ENCODE results near the gene LRRC15. TPM values are rescaled to one million over a fixed set of nuclear protein-coding genes. Genes with fewer than 3 reads are reported as not detected.

LRRC15 gene
- total and polyA plus RNA-seq, 2 donors (not counting 3 experiments of a cell fraction or from before 2014, with no cell fraction given), result not detected

DNA sequence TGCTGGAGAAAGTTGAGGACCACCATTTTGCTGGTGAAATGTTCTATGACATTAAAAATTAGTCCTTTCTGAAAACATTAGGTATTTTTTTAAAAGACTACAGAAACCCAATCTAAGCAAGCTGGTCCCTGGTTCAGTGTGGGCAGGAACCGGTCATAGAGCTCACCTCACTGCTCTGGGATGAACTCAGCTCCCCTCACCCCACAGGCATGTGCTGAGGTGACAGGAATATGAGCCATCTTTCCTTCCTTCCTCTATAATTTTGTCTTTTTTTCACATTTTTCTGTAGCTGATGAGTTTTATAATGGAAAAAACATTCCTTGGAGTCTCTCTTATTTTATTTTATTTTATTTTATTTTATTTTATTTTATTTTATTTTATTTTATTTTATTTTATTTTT, 8.2 kb upstream of the LRRC15 start:
- CTCF ChIA-PET, result interaction anchor here (0.6 to 1.3 kb wide), 3 partner anchors 8 to 44 kb away, joined by 3 read pairs; no protein-coding TSS in a partner anchor
- POLR2A ChIA-PET, result no interaction called here

DNA sequence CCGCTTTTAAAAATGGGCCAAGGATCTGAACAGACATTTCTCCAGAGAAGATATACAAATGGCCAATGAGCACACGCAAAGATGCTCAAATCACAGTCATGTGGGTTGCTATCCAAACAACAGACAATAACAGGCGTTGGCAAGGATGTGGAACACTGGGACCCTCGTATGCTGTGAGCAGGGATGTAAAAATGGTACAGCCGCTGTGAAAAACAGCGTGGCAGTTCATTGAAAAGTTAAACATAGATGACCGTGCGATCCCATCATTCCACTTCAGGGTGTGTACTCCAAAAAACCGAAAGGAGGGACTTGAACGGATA, 6.7 kb upstream of the LRRC15 start:
- DNase-seq (ENCODE audit: low read depth, low spot score) (no peak), FAIRE-seq (no peak)
- Histone ChIP-seq H3K27me3 (ENCODE audit: control insufficient read depth in 2 of 2, insufficient read depth in 2 of 2, low read length in 2 of 2) (peaks cover 0 to 5% of the 10 kb centered on the region in 2 experiments), H4K20me1 (replicated peaks; ENCODE audit: control insufficient read depth, extremely low read depth, insufficient read depth, low read length) (no peaks in the 10 kb centered on the region), H3K4me2 (ENCODE audit: insufficient read depth, low read length) (no peak overlapping the region), H2AFZ (ENCODE audit: low read depth, low read length) (peak overlapping the region; percentile 74), H3K36me3 (ENCODE audit: control insufficient read depth in 2 of 2, extremely low read depth in 1 of 2, insufficient read depth in 2 of 2, low read length in 2 of 2) (no peaks in the 10 kb centered on the region), H3K27ac (ENCODE audit: insufficient read depth, low read depth, low read length) (no peak overlapping the region), H3K4me3 (replicated peaks in 1 of 3; ENCODE audit: insufficient read depth in 1 of 3, low read depth in 1 of 3, low read length in 3 of 3) (no peak overlapping the region), H3K9ac (replicated peaks; ENCODE audit: extremely low read depth, insufficient read depth, low read length) (no peak overlapping the region), H3K4me1 (ENCODE audit: control insufficient read depth, extremely low read depth, insufficient read depth, low read length) (peaks cover 13% of the 10 kb centered on the region), H3K9me1 (replicated peaks; ENCODE audit: control insufficient read depth, extremely low read depth, insufficient read depth, low read length) (no peaks in the 10 kb centered on the region), H3K9me3 (replicated peaks; ENCODE audit: control insufficient read depth, insufficient read depth, low read length) (no peaks in the 10 kb centered on the region), H3K79me2 (ENCODE audit: control insufficient read depth, insufficient read depth, low read length) (no peaks in the 10 kb centered on the region)
- CTCF ChIA-PET, result interaction anchor here (1.6 kb wide), 1 partner anchor 32 kb away, joined by 15 read pairs; no protein-coding TSS in a partner anchor
- no TSS peak for BruUV-seq (replicated peaks)
- dilution Hi-C loops (cut with MboI; ENCODE audit: extremely low pct_ligation_motif_present, low sequenced_read_pairs) (no loop called here), intact Hi-C loops (cut with micrococcal nuclease) (no loop called here)
- no peak for TF ChIP-seq POLR2AphosphoS5 (IDR thresholded peaks at IDR 0.05; ENCODE audit: insufficient read depth, low read depth, low read length)
- no peak for TF ChIP-seq EZH2 (IDR thresholded peaks at IDR 0.05; ENCODE audit: borderline replicate concordance, low read depth, low read length, severe bottlenecking)
- TF ChIP-seq FOS (IDR thresholded peaks at IDR 0.05; ENCODE audit: borderline replicate concordance, insufficient read depth, low read length), result no peak
- TF ChIP-seq GATA2 (IDR thresholded peaks at IDR 0.05; ENCODE audit: insufficient read depth, insufficient read length, low read depth, low read length), result no peak
- TF ChIP-seq CTCF (IDR thresholded peaks at IDR 0.05; ENCODE audit: extremely low read depth in 1 of 2, insufficient read depth in 1 of 2, low read depth in 1 of 2, low read length in 2 of 2), result no peak
- TF ChIP-seq, protein P1, sequence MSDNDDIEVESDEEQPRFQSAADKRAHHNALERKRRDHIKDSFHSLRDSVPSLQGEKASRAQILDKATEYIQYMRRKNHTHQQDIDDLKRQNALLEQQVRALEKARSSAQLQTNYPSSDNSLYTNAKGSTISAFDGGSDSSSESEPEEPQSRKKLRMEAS (IDR thresholded peaks at IDR 0.05; ENCODE audit: insufficient read depth, insufficient read length), result no peak
- no peak for TF ChIP-seq MYC (IDR thresholded peaks at IDR 0.05; ENCODE audit: low read depth, low read length)
- TF ChIP-seq JUN (IDR thresholded peaks at IDR 0.05; ENCODE audit: borderline replicate concordance, insufficient read depth, insufficient read length, low read depth), result no peak
- POLR2A ChIA-PET, result no interaction called here

More for the DNA sequence above, 8.2 kb upstream of the LRRC15 start:
- FAIRE-seq (peak; percentile 58), DNase-seq (ENCODE audit: low read depth, low spot score) (no peak)
- H3K9me1 ChIP-seq (replicated peaks; ENCODE audit: control insufficient read depth, extremely low read depth, insufficient read depth, low read length), result no peaks in the 10 kb centered on the region
- H3K27ac ChIP-seq (ENCODE audit: insufficient read depth, low read depth, low read length), result no peak overlapping the region
- no TSS peak for BruUV-seq (replicated peaks)
- no peaks in the 10 kb centered on the region for H4K20me1 ChIP-seq (replicated peaks; ENCODE audit: control insufficient read depth, extremely low read depth, insufficient read depth, low read length)
- no peak overlapping the region for H3K4me3 ChIP-seq (replicated peaks in 1 of 3; ENCODE audit: insufficient read depth in 1 of 3, low read depth in 1 of 3, low read length in 3 of 3)
- H2AFZ ChIP-seq (ENCODE audit: low read depth, low read length), result no peak overlapping the region
- peak overlapping the region; percentile 10 for H3K4me2 ChIP-seq (ENCODE audit: insufficient read depth, low read length)
- peaks cover 0 to 5% of the 10 kb centered on the region in 2 experiments for H3K27me3 ChIP-seq (ENCODE audit: control insufficient read depth in 2 of 2, insufficient read depth in 2 of 2, low read length in 2 of 2)
- H3K36me3 ChIP-seq (ENCODE audit: control insufficient read depth in 2 of 2, extremely low read depth in 1 of 2, insufficient read depth in 2 of 2, low read length in 2 of 2), result no peaks in the 10 kb centered on the region
- no peaks in the 10 kb centered on the region for H3K9me3 ChIP-seq (replicated peaks; ENCODE audit: control insufficient read depth, insufficient read depth, low read length)
- dilution Hi-C loops (cut with MboI; ENCODE audit: extremely low pct_ligation_motif_present, low sequenced_read_pairs) (no loop called here), intact Hi-C loops (cut with micrococcal nuclease) (no loop called here)
- H3K9ac ChIP-seq (replicated peaks; ENCODE audit: extremely low read depth, insufficient read depth, low read length), result no peak overlapping the region
- H3K79me2 ChIP-seq (ENCODE audit: control insufficient read depth, insufficient read depth, low read length), result no peaks in the 10 kb centered on the region
- H3K4me1 ChIP-seq (ENCODE audit: control insufficient read depth, extremely low read depth, insufficient read depth, low read length), result peaks cover 13% of the 10 kb centered on the region
- TF ChIP-seq FOS (IDR thresholded peaks at IDR 0.05; ENCODE audit: borderline replicate concordance, insufficient read depth, low read length) (peak; percentile 52), GATA2 (IDR thresholded peaks at IDR 0.05; ENCODE audit: insufficient read depth, insufficient read length, low read depth, low read length) (no peak)
